Neuronal stem cell (in vitro differentiated cells): Measurements from ENCODE around the gene TSPAN1.
"Not testable (repeated sequence)": the region's sequence is repeated elsewhere in the genome, so short reads cannot be mapped to it uniquely, and the experiment has no call there.

Experiments
- DNase-seq: peaks from one replicate; pipeline ENCODE4 v3.0.0-alpha.2; 2013; ENCODE audit warnings: low spot score
- H2AFZ ChIP-seq: one replicate; pipeline ENCODE4 v1.6.1; 2013; ENCODE audit warnings: mild to moderate bottlenecking, low read length, inconsistent platforms
- H2AK5ac ChIP-seq: 2 replicates; pipeline ENCODE4 v1.6.1; 2013; ENCODE audit warnings: low read depth, mild to moderate bottlenecking, inconsistent platforms, low read length, moderate library complexity, mixed read lengths
- H2BK120ac ChIP-seq: 2 replicates; pipeline ENCODE4 v1.6.1; 2013; ENCODE audit warnings: low read depth, mild to moderate bottlenecking, inconsistent platforms, low read length, moderate library complexity, mixed read lengths
- H2BK12ac ChIP-seq: one replicate; pipeline ENCODE4 v1.6.1; 2013; ENCODE audit warnings: low read length, inconsistent platforms
- H2BK15ac ChIP-seq: 2 replicates; pipeline ENCODE4 v1.6.1; 2013; ENCODE audit warnings: mild to moderate bottlenecking, low read length, inconsistent platforms, mixed read lengths
- H2BK5ac ChIP-seq: one replicate; pipeline ENCODE4 v1.6.1; 2013; ENCODE audit warnings: inconsistent platforms, mild to moderate bottlenecking, low read length, moderate library complexity
- H3K14ac ChIP-seq: one replicate; pipeline ENCODE4 v1.6.1; 2013; ENCODE audit warnings: low read length, inconsistent platforms
- H3K18ac ChIP-seq: 2 replicates; pipeline ENCODE4 v1.6.1; 2013; ENCODE audit warnings: low read length, inconsistent platforms
- H3K23ac ChIP-seq: 2 replicates; pipeline ENCODE4 v1.6.1; 2013; ENCODE audit warnings: low read depth, mild to moderate bottlenecking, mixed read lengths, low read length, inconsistent platforms; ENCODE audit not compliant: poor library complexity
- H3K27ac ChIP-seq: replicated peaks from 3 replicates; pipeline ENCODE4 v1.5.1; 2013; ENCODE audit warnings: low read length, inconsistent platforms
- H3K27me3 ChIP-seq, 3 experiments: 2 replicates each; pipeline ENCODE4 v1.6.1; 2013; ENCODE audit warnings: low read length in 3 of 3, mild to moderate bottlenecking in 2 of 3, inconsistent platforms in 1 of 3, low read depth in 1 of 3, mixed read lengths in 1 of 3, moderate library complexity in 1 of 3; ENCODE audit not compliant: control insufficient read depth in 3 of 3, insufficient read depth in 3 of 3
- H3K36me3 ChIP-seq, 2 donors: replicated peaks in 1 of 2; 2 replicates each; pipeline ENCODE4 v1.6.1; 2013; ENCODE audit warnings: low read length in 2 of 2; ENCODE audit not compliant: control insufficient read depth in 2 of 2, insufficient read depth in 2 of 2
- H3K4ac ChIP-seq: 2 replicates; pipeline ENCODE4 v1.6.1; 2013; ENCODE audit warnings: inconsistent platforms, mild to moderate bottlenecking, low read length, moderate library complexity
- H3K4me1 ChIP-seq, 2 donors: 1 replicate in 1 of 2; 2 replicates in 1 of 2; pipeline ENCODE4 v1.6.1; 2013; ENCODE audit warnings: low read length in 2 of 2, low read depth in 1 of 2; ENCODE audit not compliant: control insufficient read depth in 2 of 2, insufficient read depth in 1 of 2
- H3K4me2 ChIP-seq: one replicate; pipeline ENCODE4 v1.6.1; 2013; ENCODE audit warnings: mild to moderate bottlenecking, low read length, inconsistent platforms; ENCODE audit not compliant: insufficient read depth, poor library complexity, severe bottlenecking
- H3K4me3 ChIP-seq, 2 donors: 2 replicates each; pipeline ENCODE4 v1.5.1; 2013; ENCODE audit warnings: low read length in 2 of 2, mild to moderate bottlenecking in 2 of 2, inconsistent platforms in 1 of 2, moderate library complexity in 1 of 2
- H3K79me1 ChIP-seq: one replicate; pipeline ENCODE4 v1.6.1; 2013; ENCODE audit warnings: low read depth, mild to moderate bottlenecking, inconsistent platforms, low read length, moderate library complexity
- H3K9ac ChIP-seq: one replicate; pipeline ENCODE4 v1.6.1; 2013; ENCODE audit warnings: mild to moderate bottlenecking, low read depth, low read length, inconsistent platforms; ENCODE audit not compliant: poor library complexity
- H3K9me3 ChIP-seq, 2 donors: replicated peaks in 1 of 2; 2 replicates each; pipeline versions ENCODE3 to v1.6.1; 2013; ENCODE audit warnings: low read length in 2 of 2, mild to moderate bottlenecking in 2 of 2, inconsistent platforms in 1 of 2, low read depth in 1 of 2, mixed read lengths in 1 of 2, moderate library complexity in 1 of 2; ENCODE audit not compliant: control insufficient read depth in 2 of 2, insufficient read depth in 1 of 2
- H4K8ac ChIP-seq: one replicate; pipeline ENCODE4 v1.6.1; 2013; ENCODE audit warnings: low read depth, mild to moderate bottlenecking, inconsistent platforms, low read length, moderate library complexity
- H4K91ac ChIP-seq: one replicate; pipeline ENCODE4 v1.6.1; 2013; ENCODE audit warnings: low read length, low read depth, mild to moderate bottlenecking, inconsistent platforms; ENCODE audit not compliant: poor library complexity
- WGBS, 2 donors: extraction: QIAGEN DNeasy Blood & Tissue Kit; methylation state at CpG; one replicate each; pipeline ENCODE4 v1.1.7; 2013; ENCODE audit warnings: missing lambda C conversion rate in 2 of 2, mixed read lengths in 1 of 2; ENCODE audit not compliant: insufficient read length in 2 of 2, insufficient replicate concordance in 1 of 2; ENCODE audit errors: extremely low coverage in 2 of 2; 5-methylcytosine and 5-hydroxymethylcytosine counted together

Gene TSPAN1

GRCh38 chr1:46223055-46223454 lies 48.2 kb downstream of the TSPAN1 start:
- not testable (repeated sequence) for H3K23ac ChIP-seq, H2BK120ac ChIP-seq, H3K4me3 ChIP-seq, H3K36me3 ChIP-seq, H3K9ac ChIP-seq, H3K4me2 ChIP-seq, H2BK12ac ChIP-seq, H2AFZ ChIP-seq, H3K79me1 ChIP-seq, H4K91ac ChIP-seq, H3K27me3 ChIP-seq, DNase-seq, H3K14ac ChIP-seq, H3K9me3 ChIP-seq, H3K4ac ChIP-seq, H3K27ac ChIP-seq, H4K8ac ChIP-seq, H2BK5ac ChIP-seq
- WGBS, 2 donors = no CpG with 5 or more reads among the region's 11 CpGs
- Histone ChIP-seq H2BK15ac (peak overlapping the region; percentile 24), H3K18ac (peak overlapping the region; percentile 58), H3K4me1 (peaks cover 26 to 28% of the 10 kb centered on the region in 2 donors), H2AK5ac (peak overlapping the region; percentile 21)

- Histone ChIP-seq H3K4me2 (no peak overlapping the region), H3K18ac (peak overlapping the region; percentile 74), H2BK15ac (peak overlapping the region; percentile 24), H2AK5ac (peak overlapping the region; percentile 21), H3K4me3 (no peak overlapping the region), H3K27ac (peak overlapping the region; percentile 19), H2BK12ac (no peak overlapping the region), H3K4ac (no peak overlapping the region), H3K36me3 (no peaks in the 10 kb centered on the region), H2BK120ac (no peak overlapping the region), H3K9ac (no peak overlapping the region), H2BK5ac (no peak overlapping the region), H3K14ac (no peak overlapping the region), H3K4me1 (peaks cover 24 to 28% of the 10 kb centered on the region in 2 donors), H3K23ac (no peak overlapping the region), H3K27me3 (no peaks in the 10 kb centered on the region), H2AFZ (peak overlapping the region; percentile 72), H3K9me3 (peaks cover 0 to 1% of the 10 kb centered on the region in 2 donors), H4K91ac (no peak overlapping the region), H3K79me1 (no peaks in the 10 kb centered on the region), H4K8ac (no peak overlapping the region)
- WGBS, 2 donors = no CpG with 5 or more reads among the region's 6 CpGs
- DNase-seq = peak; percentile 71
Measured at GRCh38 chr1:46223472-46223943, 48.6 kb downstream of the TSPAN1 start.

- Histone ChIP-seq H3K4ac (no peak overlapping the region), H3K4me2 (no peak overlapping the region), H3K23ac (no peak overlapping the region), H2AK5ac (no peak overlapping the region), H3K14ac (no peak overlapping the region), H3K9ac (no peak overlapping the region), H3K79me1 (no peaks in the 10 kb centered on the region), H3K27me3 (no peaks in the 10 kb centered on the region), H4K8ac (no peak overlapping the region), H3K4me3 (no peak overlapping the region), H2AFZ (no peak overlapping the region), H2BK12ac (no peak overlapping the region), H2BK15ac (no peak overlapping the region), H3K36me3 (no peaks in the 10 kb centered on the region), H2BK5ac (no peak overlapping the region), H3K4me1 (peaks cover 21 to 28% of the 10 kb centered on the region in 2 donors), H3K18ac (no peak overlapping the region), H3K27ac (no peak overlapping the region), H2BK120ac (no peak overlapping the region), H3K9me3 (no peaks in the 10 kb centered on the region), H4K91ac (no peak overlapping the region)
- WGBS, 2 donors = no CpG with 5 or more reads among the region's 4 CpGs
- DNase-seq = no peak
Measured at GRCh38 chr1:46224966-46225365, 50.1 kb downstream of the TSPAN1 start.

- not testable (repeated sequence) for H2BK15ac ChIP-seq, H3K27me3 ChIP-seq, H3K4me2 ChIP-seq, DNase-seq, H3K27ac ChIP-seq, H3K4me3 ChIP-seq, H3K14ac ChIP-seq, H3K4ac ChIP-seq, H2BK12ac ChIP-seq, H2BK120ac ChIP-seq, H2AFZ ChIP-seq, H4K8ac ChIP-seq, H3K9ac ChIP-seq, H3K36me3 ChIP-seq, H4K91ac ChIP-seq, H3K9me3 ChIP-seq, H2AK5ac ChIP-seq, H3K18ac ChIP-seq, H3K79me1 ChIP-seq, H3K4me1 ChIP-seq, H3K23ac ChIP-seq, H2BK5ac ChIP-seq
- WGBS, 2 donors = no CpG with 5 or more reads among the region's 3 CpGs
Measured at GRCh38 chr1:46231231-46231630, 56.3 kb downstream of the TSPAN1 start.
